HG03575 (cell line): ENCODE measurements around the gene DHODH.
A peak's percentile ranks its signal among the peaks of the same experiment; 100 is the strongest.
"Not testable (repeated sequence)": the region's sequence is repeated elsewhere in the genome, so short reads cannot be mapped to it uniquely, and the experiment has no call there.

Experiments used
- ATAC-seq: cut with Tn5 transposase; IDR thresholded peaks from one replicate; pipeline ENCODE4 v1.9.1; 2021; ENCODE audit not compliant: unreplicated experiment, insufficient number of reproducible peaks, low FRiP score; ENCODE audit errors: extremely low read depth

DHODH gene

GRCh38 chr16:72008424-72009216, at the start of gene DHODH:
DHODH (plus strand) TSS chr16:72008744; CDS start chr16:72008765, 21 bp downstream.
- peak; percentile 91 for ATAC-seq

GRCh38 chr16:71961066-71962039, 47.2 kb upstream of the DHODH start:
- no peak for ATAC-seq

GRCh38 chr16:71963125-71963875, 45.2 kb upstream of the DHODH start:
- ATAC-seq = no peak

- no peak for ATAC-seq
Measured at GRCh38 chr16:71965223-71965622, 43.3 kb upstream of the DHODH start.

GRCh38 chr16:71966932-71967331, 41.6 kb upstream of the DHODH start:
- no peak for ATAC-seq

- no peak for ATAC-seq
Measured at GRCh38 chr16:71969353-71969752, 39.2 kb upstream of the DHODH start.

- ATAC-seq = no peak
Measured at GRCh38 chr16:71971571-71971970, 37.0 kb upstream of the DHODH start.

GRCh38 chr16:71972356-71972755, 36.2 kb upstream of the DHODH start:
- ATAC-seq = no peak

- ATAC-seq = no peak
Measured at GRCh38 chr16:71973001-71973400, 35.5 kb upstream of the DHODH start.

GRCh38 chr16:71974068-71974818, 34.3 kb upstream of the DHODH start:
- no peak for ATAC-seq

- ATAC-seq = no peak
Measured at GRCh38 chr16:71985262-71985974, 23.1 kb upstream of the DHODH start.

GRCh38 chr16:71986131-71986530, 22.4 kb upstream of the DHODH start:
- no peak for ATAC-seq

- no peak for ATAC-seq
Measured at GRCh38 chr16:71995038-71995437, 13.5 kb upstream of the DHODH start.

GRCh38 chr16:71997578-71997977, 11.0 kb upstream of the DHODH start:
- not testable (repeated sequence) for ATAC-seq

- no peak for ATAC-seq
Measured at GRCh38 chr16:72001180-72001874, 7.2 kb upstream of the DHODH start.

GRCh38 chr16:72002619-72003018, 5.9 kb upstream of the DHODH start:
- ATAC-seq = no peak

GRCh38 chr16:72008065-72008423, 500 bp upstream of the DHODH start:
- not testable (repeated sequence) for ATAC-seq
